GM19099 (cell line): Measurements from ENCODE around the gene SH2D3A.

Source experiments
- POLR2A ChIP-seq: IDR thresholded peaks from 3 replicates; pipeline ENCODE4 v1.6.1; 2011; ENCODE audit warnings: low read depth; ENCODE audit not compliant: insufficient read length; ENCODE audit errors: extremely low read depth

Gene SH2D3A

DNA sequence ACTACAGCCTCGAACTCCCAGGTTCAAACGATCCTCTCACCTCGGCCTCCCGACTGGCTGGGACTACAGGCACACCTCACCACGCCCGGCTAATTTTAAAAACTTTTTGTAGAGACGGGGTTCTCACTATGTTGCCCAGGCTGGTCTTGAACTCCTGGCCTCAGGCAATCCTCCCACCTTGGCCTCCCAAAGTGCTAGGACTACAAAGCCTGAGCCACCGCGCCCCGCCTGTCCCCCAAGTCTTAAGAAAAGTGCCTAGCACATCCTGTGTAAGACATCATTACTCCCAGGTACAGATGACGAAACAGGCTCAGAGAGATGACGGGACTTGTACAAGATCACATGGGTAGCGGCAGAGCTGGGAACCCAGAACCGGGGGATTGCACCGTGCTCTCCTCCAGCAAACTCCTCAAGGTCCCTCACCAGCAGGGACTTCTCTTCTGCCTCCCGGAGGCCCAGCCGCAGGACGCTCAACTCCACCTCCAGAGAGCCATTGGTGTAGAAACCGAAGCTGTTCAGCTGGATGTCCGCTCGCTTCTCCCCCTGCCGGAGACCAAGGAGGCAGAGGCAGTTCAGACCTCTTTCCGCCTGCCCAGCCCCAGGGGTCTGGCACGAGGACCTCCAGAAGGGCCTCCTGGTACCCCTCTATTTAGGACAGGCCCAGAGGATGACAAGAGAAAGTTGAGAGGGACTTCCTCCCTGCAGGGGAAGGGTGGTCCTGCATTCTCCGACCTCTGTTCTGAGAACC, 30.9 kb downstream of the SH2D3A start:
- TF ChIP-seq POLR2A = peak; percentile 60

DNA sequence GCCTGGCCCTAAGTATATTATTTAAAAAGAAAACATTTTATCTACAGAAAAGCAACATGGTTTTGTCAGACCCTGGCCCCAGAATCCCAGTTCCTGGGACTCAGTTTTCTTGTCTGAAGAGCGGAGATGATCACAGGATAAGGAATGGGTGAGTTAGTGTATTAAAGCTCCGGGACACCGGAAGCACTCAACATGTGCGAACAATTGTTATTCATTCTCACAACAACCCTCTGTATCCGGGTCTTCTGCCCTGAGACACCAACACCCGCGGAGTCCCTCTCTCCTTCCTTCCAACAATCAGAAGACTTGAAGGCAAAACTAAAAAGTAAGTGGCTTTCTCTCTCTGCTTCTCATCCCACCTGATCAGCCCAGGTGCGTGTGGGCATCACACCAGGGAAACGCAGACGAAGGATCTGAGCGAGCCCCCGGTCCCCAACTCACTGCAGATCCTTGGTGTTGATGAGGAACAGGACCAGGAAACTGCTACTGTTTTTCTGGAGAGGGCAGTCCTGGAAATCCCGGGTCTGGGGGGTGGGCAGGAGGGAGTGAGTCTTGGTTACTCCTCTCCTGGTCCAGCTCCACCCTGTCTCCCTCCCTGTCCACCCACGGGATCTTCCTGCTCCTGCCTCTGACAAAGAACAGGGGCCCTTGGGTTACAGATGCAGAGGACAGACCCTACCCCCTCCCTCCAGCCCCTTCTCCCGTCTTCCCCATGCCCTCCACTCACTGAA, 31.9 kb downstream of the SH2D3A start:
- TF ChIP-seq POLR2A = no peak

DNA sequence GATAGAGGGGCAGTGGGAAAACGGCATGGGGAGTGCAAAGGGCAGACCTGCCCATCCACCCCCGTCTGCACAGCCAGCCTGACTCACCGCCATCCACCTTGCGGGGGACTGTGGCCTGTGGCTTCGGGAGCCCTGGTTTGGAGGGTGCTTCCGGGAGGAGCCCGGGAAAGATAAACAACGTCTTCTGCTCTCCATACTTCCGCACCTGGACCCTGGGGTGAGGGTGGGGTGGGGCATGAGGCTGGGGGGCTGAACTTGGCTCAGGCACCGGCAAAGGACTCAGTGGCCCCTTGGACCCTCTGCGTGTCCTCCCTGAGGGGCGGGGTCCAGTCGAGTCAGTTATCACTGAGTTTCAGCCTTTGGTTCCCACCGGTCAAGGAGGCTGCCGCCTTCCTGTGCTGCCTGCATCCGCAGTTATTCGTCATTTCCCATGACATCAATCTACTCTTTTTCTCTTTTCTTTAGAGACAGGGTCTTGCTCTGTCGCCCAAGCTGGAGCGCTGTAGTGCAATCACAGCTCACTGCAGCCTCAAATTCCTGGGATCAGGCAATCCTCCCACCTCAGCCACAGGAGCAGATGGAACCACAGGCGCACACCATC, 33.0 kb downstream of the SH2D3A start:
- no peak for TF ChIP-seq POLR2A

DNA sequence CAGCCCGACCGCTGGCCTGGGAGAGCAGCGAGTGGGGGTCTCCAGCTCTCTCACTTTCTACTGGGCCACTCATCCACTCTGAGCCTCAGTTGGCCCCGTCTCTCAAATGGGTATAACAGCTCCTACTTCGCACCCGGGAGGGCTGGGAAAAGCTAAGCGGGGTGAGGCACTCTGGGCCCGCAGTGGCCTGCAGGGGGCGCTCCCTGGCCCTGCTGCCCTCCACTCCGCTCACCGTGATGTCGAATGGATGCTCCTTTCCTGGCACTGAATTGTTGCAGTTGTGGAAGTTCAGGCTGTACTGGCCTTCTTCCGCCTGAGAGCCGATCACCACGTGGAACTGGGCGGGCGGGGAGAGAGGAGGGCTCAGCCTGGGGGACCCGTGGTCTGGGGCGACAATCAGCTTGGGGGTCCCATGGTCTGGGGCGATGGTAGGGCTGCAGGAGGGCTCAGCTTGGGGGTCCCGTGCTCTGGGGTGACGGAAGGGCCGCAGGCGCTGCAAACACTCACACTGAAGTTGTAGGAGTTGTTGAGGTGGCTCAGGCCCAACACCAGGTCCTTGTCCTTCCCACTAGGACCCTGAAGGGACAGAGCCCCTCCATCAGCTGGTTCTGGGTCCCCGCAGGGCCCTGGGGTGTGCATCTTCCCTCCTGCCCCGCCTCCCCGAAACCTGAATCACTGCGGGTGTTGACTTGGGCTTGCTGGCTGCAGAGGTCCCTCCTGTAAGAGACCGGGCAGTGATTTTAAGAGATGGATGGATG, 33.7 kb downstream of the SH2D3A start:
- no peak for TF ChIP-seq POLR2A

DNA sequence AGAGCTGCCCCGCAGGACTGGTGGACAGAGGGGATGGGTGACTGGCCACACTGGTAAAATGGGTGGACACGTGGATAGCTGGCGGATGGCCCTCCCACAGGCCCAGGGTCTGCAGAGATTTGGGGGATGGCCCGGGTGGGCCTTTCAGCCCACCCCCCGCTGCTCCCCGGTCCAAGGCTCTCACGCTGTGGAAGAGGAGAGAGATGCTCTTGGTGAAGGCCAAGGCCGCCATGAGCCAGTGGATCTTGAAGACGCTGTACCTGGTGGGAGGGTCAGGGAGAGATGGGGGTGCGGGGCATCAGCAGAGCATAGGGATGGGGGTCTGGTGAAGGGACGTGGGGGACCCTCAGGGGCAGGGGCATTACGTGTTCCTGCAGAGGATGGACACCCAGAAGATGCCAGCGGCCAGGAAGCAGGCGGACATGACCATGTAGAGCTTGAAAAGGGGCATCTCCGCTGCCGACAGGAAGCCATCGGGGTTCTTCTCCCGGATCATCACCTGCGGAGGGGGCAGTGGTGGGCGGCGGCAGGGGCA, 34.4 kb downstream of the SH2D3A start:
- TF ChIP-seq POLR2A = no peak

DNA sequence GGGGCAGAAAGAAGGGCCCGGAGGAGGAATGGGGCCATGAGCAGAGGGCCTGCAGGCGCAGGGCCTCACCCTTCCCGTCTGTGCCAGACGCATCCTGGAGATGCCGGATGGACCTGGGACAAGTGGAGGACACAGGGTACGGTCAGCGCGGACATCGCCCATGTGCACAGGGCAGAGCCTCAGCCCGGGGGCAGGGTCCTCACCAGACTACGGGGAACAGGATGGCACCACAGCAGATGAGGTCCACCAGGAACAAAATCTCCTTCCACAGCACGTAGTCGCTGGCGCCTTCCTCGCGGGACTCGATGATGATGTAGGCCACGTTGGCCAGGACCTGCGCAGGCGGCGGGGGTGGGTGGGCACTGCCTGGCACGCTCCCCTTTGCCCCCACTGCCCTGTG, 35.4 kb downstream of the SH2D3A start:
- TF ChIP-seq POLR2A = no peak

DNA sequence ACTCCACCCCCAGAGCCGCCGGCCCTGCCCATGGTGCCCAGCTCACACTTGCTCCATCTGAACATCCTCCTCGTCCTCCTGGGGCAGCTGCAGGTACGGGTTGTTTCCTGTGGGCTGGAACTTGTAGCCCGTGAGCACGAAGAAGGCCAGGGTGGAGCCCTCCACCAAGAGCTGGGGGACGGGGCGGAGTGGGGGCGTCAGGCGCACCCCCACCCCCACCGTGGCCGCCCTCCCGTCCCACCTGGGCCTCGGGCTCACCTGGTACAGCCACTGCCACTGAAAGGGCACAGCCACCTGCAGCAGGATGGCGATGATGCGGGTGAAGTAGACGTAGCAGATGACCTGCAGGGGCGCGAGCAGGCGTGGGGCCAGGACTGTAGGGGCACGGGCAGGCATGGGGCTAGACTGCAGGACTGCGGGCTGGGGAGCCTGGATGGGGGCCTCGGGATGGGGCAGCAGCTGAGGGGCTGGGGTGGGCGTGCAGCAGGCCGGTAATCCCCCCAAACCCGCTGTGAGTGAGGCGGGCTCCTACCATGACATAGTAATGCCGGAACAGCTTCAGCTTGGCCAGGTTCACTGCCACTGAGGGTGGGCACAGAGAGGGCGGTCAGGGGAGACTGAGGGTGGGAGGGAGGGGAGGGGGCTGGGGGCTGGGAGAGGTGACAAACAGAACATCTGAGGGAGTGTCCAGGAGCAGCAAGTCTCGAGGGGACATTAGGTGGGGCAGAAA, 36.1 kb downstream of the SH2D3A start:
- TF ChIP-seq POLR2A = no peak

DNA sequence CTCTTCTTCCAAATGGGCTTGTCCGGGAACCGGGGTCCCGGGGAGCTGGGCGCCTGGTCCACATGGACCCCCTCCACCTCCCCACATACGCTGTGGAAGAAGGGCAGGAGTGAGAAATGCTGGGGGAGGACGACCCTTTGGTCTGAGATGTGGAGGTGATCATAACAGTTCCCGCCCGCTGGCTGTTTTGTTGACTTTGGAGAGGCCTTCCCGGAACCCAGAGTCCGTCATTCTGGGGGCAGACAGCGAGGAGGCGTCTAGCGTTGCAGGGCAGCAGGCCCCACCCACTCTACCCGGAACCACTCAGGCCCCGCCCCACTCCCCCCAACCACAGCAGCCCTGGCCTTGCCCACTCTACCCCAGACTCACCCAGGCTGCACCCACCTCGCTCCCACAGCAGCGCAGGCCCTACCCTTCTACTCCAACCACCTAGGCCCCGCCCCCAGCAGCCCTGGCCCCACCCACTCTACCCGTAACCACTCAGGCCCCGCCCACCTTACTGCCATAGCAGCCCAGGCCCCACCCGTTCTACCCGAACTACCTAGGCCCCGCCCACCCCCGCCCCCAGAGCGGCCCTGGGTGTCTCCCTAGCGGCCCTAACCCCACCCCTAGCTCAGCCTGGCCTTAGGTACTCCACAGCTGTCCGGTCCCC, 37.0 kb downstream of the SH2D3A start:
- no peak for TF ChIP-seq POLR2A

DNA sequence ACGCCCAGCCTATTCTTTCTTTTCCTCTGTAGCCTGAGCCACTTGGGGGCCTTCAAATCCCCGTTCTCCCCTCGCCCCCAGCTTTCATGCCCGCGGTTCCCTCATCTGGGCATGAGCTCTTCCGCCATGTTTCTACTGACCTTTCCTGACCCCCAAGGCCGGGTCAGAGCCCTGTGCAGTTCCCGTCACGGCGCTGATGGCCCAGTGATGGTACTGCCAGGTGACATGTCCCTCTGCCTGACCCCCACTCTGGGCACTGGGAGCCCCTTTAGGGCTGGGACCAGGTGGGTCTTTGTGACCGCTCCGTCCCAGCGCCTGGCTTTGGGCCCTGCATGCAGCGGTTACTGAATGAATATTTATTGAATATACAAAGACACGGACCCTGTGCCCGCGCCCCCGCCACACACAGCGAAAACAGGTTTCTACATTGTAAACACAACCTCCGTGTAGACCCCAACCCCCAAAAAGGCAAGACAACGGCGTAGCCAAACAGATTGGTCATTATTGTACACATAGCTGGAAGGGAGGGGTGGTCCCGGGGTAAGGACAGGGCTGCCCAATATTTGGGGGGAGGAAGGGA, 37.6 kb downstream of the SH2D3A start:
- no peak for TF ChIP-seq POLR2A

DNA sequence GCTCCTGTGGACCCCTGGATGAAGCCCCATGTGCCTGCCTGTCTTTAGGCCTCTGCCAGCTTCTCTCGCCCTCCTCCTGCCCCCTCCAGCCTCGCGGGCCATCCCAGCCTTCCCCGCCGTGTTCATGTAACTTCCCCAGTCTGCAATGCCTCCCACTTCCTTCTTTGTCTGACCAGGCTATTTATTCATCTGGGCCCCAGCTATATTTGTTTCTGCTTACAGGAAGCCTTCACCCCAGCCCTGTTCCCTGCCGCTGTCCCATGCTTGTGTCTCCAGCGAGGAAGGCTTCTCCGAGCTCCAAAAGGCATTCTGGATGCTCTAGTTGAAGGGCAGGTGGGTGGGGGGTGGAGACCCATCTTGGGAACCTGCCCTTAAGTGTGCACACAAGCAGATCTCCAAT, 38.9 kb downstream of the SH2D3A start:
- peak; percentile 5 for TF ChIP-seq POLR2A

DNA sequence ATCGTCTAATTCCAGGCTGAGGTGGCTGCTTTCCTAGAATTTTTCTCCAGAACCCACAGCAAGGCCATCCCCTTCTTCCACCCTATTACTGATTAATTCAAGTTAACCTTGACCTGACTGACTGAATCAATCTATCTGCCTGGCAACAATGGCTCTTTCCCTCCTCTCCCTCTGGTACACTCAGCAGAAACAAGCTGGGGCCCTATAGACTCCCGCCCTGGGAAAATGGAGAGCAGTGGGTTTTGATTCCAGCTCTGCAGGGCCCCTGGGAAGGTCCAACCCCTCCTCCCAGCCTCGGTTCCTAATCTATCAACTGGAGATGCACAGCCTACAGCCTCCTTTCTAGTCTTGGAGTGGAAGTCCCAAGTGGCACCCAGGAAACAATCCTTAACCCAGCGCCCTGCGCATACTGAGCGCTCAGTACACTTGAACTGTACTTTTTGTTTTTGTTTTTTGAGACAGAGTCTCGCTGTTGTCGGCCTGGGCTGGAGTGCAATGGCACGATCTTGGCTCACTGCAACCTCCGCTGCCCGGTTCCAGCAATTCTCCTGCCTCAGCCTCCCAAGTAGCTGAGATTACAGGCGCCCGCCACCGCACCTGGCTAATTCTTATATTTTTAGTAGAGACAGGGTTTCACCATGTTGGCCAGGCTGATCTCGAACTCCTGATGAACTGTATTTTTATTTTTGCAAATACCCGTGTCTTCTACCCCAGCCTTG, 41.6 kb downstream of the SH2D3A start:
- TF ChIP-seq POLR2A = no peak

DNA sequence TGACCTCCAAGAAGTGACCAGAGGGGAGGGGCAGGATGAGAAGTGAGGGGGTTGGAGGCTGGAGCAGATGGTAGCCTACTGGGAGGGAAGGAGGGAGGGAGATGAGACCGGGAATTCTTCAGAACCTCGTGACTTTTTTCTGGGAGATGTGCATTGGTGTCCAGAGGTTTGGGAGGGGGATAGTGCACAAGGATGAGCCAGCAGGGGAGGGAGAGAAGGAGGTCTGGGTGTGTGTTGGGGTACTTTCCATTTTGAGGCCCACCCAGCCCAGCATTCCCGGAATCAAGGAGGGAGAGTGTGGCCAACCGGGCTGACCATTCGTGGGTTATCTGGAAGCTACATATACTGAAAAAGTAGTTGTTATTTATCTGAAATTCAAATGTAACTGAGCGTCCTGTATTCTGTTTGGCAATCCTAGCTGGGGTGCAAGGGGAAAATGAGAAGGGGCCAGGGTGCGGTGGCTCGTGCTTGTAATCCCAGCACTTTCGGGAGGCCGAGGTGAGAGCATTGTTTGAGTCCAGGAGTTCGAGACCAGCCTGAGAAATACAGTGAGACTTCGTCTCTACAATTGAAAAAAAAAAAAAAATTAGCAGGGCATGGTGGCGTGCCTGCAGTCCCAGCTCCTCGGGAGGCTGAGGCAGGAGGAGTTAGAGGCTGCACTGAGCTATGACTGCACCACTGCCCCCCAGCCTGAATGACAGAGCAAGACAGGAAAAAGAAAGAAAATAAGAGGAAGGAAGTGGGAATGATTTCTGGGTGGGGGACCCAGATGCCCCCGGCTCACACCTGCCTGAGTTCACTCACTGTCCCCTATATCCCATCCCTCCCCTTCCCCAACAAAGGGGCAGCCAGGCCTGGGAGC, 42.4 kb downstream of the SH2D3A start:
- no peak for TF ChIP-seq POLR2A

DNA sequence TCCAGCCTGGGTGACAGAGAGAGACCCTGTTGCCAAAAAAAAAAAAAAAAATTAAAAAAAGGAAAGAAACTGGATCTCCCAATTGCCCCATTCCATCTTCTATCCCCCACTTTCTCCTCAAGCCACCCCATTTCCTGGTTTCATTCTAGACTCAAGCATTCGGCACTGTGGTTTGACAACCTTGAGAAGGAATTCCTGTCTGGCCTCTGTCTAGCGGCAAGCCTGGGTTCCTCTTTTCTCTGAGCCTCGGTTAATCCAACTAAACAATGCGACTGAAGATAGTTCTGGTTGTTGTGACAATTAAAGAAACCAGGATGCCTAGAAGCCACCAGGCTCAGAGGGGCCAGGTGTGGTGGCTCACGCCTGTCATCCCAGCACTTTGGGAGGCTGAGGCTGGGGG, 43.5 kb downstream of the SH2D3A start:
- TF ChIP-seq POLR2A = no peak
